DOHH2 (cell line): ENCODE results near the gene SOX11.

Source experiments
- H3F3A ChIP-seq: fragments of 200-600 bp; sonication (generic), shearing (Covaris generic); 2 replicates; pipeline ENCODE4 v1.6.0; 2016; ENCODE audit warnings: antibody characterized with exemption, mild to moderate bottlenecking; ENCODE audit not compliant: control insufficient read depth, insufficient read depth
- H3K27ac ChIP-seq: fragments of 200-600 bp; sonication (generic); 2 replicates; pipeline ENCODE4 v1.5.1; 2014; ENCODE audit warnings: low read depth, mild to moderate bottlenecking, low read length, moderate library complexity
- H3K27me3 ChIP-seq: fragments of 200-600 bp; sonication (generic); 2 replicates; pipeline ENCODE4 v1.6.1; 2014; ENCODE audit warnings: mild to moderate bottlenecking, low read length, mixed read lengths; ENCODE audit not compliant: control insufficient read depth
- H3K36me3 ChIP-seq: fragments of 200-600 bp; sonication (generic); 2 replicates; pipeline ENCODE4 v1.6.1; 2014; ENCODE audit warnings: mild to moderate bottlenecking, low read length, moderate library complexity, mixed read lengths; ENCODE audit not compliant: control insufficient read depth
- H3K4me1 ChIP-seq: fragments of 200-600 bp; sonication (generic); 2 replicates; pipeline ENCODE4 v1.6.1; 2014; ENCODE audit warnings: mild to moderate bottlenecking, low read length, mixed read lengths; ENCODE audit not compliant: control insufficient read depth
- H3K4me2 ChIP-seq: fragments of 200-600 bp; sonication (generic); 2 replicates; pipeline ENCODE4 v1.6.0; 2014; ENCODE audit warnings: mild to moderate bottlenecking, low read length, moderate library complexity
- H3K4me3 ChIP-seq: fragments of 200-600 bp; sonication (generic); 2 replicates; pipeline ENCODE4 v1.5.1; 2014; ENCODE audit warnings: mild to moderate bottlenecking, low read length, mixed read lengths
- H3K79me2 ChIP-seq: fragments of 200-600 bp; sonication (generic); 2 replicates; pipeline ENCODE4 v1.6.1; 2014; ENCODE audit warnings: mild to moderate bottlenecking, low read length, mixed read lengths; ENCODE audit not compliant: control insufficient read depth
- H3K9me2 ChIP-seq: fragments of 200-600 bp; sonication (generic); replicated peaks from 2 replicates; pipeline ENCODE4 v1.6.1; 2014; ENCODE audit warnings: mild to moderate bottlenecking, low read length, mixed read lengths; ENCODE audit not compliant: control insufficient read depth
- H3K9me3 ChIP-seq: fragments of 200-600 bp; sonication (generic); 2 replicates; pipeline ENCODE4 v1.6.1; 2014; ENCODE audit warnings: antibody characterized with exemption, low read length, mixed read lengths; ENCODE audit not compliant: control insufficient read depth, insufficient read depth
- H4K20me1 ChIP-seq: fragments of 200-600 bp; sonication (generic); 2 replicates; pipeline ENCODE4 v1.6.0; 2014; ENCODE audit warnings: low read depth, mild to moderate bottlenecking, antibody characterized with exemption, low read length, moderate library complexity; ENCODE audit not compliant: control insufficient read depth, insufficient read depth
- CTCF ChIP-seq: fragments of 200-600 bp; sonication (generic); IDR thresholded peaks from one replicate; pipeline ENCODE4 v1.5.1; 2014; ENCODE audit warnings: antibody characterized with exemption, mild to moderate bottlenecking, low read depth, low read length; ENCODE audit not compliant: poor library complexity, severe bottlenecking
- EZH2phosphoT487 ChIP-seq: fragments of 200-600 bp; sonication (generic); IDR thresholded peaks from 2 replicates; pipeline ENCODE4 v1.6.1; 2017; ENCODE audit warnings: borderline replicate concordance, mild to moderate bottlenecking, antibody characterized with exemption, low read length, moderate library complexity, mixed read lengths

Gene SOX11

GRCh38 chr2:5660591-5660990 lies 31.6 kb upstream of the SOX11 start:
- no peaks in the 10 kb centered on the region for H3K27me3 ChIP-seq
- H3K4me3 ChIP-seq, result no peak overlapping the region
- no peaks in the 10 kb centered on the region for H3K9me2 ChIP-seq
- H3F3A ChIP-seq, result no peaks in the 10 kb centered on the region
- H3K27ac ChIP-seq, result no peak overlapping the region
- H3K4me1 ChIP-seq, result no peaks in the 10 kb centered on the region
- H3K36me3 ChIP-seq, result no peaks in the 10 kb centered on the region
- H4K20me1 ChIP-seq, result no peaks in the 10 kb centered on the region
- no peak overlapping the region for H3K4me2 ChIP-seq
- H3K79me2 ChIP-seq, result no peaks in the 10 kb centered on the region
- H3K9me3 ChIP-seq, result no peaks in the 10 kb centered on the region
- TF ChIP-seq CTCF, result no peak

- Histone ChIP-seq H3K27ac (no peak overlapping the region), H3K4me1 (no peaks in the 10 kb centered on the region), H3K9me2 (no peaks in the 10 kb centered on the region), H4K20me1 (no peaks in the 10 kb centered on the region), H3K27me3 (no peaks in the 10 kb centered on the region), H3K36me3 (no peaks in the 10 kb centered on the region), H3K4me3 (no peak overlapping the region), H3K4me2 (no peak overlapping the region), H3K79me2 (no peaks in the 10 kb centered on the region), H3K9me3 (no peaks in the 10 kb centered on the region), H3F3A (no peaks in the 10 kb centered on the region)
- TF ChIP-seq EZH2phosphoT487, result no peak
- TF ChIP-seq CTCF, result no peak
Measured at GRCh38 chr2:5661362-5661761, 30.8 kb upstream of the SOX11 start.

- no peaks in the 10 kb centered on the region for H3K9me3 ChIP-seq
- H4K20me1 ChIP-seq, result no peaks in the 10 kb centered on the region
- TF ChIP-seq CTCF, result no peak
- no peak for TF ChIP-seq EZH2phosphoT487
- no peak overlapping the region for H3K27ac ChIP-seq
- no peaks in the 10 kb centered on the region for H3K79me2 ChIP-seq
- no peaks in the 10 kb centered on the region for H3K27me3 ChIP-seq
- no peak overlapping the region for H3K4me2 ChIP-seq
- no peaks in the 10 kb centered on the region for H3K4me1 ChIP-seq
- no peaks in the 10 kb centered on the region for H3K9me2 ChIP-seq
- H3K36me3 ChIP-seq, result no peaks in the 10 kb centered on the region
- no peaks in the 10 kb centered on the region for H3F3A ChIP-seq
- no peak overlapping the region for H3K4me3 ChIP-seq
Measured at GRCh38 chr2:5664278-5664681, 27.9 kb upstream of the SOX11 start.

GRCh38 chr2:5665066-5665465 lies 27.1 kb upstream of the SOX11 start:
- Histone ChIP-seq H3K36me3 (no peaks in the 10 kb centered on the region), H3K4me3 (no peak overlapping the region), H3K27ac (no peak overlapping the region), H3K4me2 (no peak overlapping the region), H3K27me3 (no peaks in the 10 kb centered on the region), H3K9me3 (no peaks in the 10 kb centered on the region), H3K9me2 (no peaks in the 10 kb centered on the region), H4K20me1 (no peaks in the 10 kb centered on the region), H3K4me1 (no peaks in the 10 kb centered on the region), H3F3A (no peaks in the 10 kb centered on the region), H3K79me2 (no peaks in the 10 kb centered on the region)
- TF ChIP-seq CTCF (no peak), EZH2phosphoT487 (no peak)
